GM19452 (cell line): Measurements from ENCODE around the gene POGK.
"Not testable (repeated sequence)": the region's sequence is repeated elsewhere in the genome, so short reads cannot be mapped to it uniquely, and the experiment has no call there.

ENCODE experiments used
- ATAC-seq: cut with Tn5 transposase; IDR thresholded peaks from one replicate; pipeline ENCODE4 v1.9.1; 2021; ENCODE audit not compliant: unreplicated experiment

Gene POGK

GRCh38 chr1:166852918-166853317, 13.6 kb downstream of the POGK start:
- no peak for ATAC-seq

DNA sequence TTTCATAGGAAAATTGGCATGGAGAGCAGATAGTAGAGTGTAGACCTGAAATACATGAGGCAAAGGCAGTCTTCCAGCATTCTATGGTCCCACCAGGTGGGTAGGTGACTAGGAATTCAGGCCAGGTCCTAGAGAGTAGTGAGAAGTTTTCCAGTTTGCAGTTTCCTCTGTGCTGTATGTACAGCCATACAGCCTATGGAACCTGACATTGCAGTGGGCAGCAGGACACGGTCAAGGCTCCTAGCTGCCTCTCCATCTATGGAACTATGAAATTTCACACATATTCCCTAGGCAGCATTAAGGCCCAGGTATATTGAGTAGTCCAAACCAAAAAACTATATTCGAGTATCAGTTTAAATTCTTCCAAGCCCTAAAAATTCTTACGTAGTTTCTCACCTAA, 16.3 kb downstream of the POGK start:
- ATAC-seq = no peak

DNA sequence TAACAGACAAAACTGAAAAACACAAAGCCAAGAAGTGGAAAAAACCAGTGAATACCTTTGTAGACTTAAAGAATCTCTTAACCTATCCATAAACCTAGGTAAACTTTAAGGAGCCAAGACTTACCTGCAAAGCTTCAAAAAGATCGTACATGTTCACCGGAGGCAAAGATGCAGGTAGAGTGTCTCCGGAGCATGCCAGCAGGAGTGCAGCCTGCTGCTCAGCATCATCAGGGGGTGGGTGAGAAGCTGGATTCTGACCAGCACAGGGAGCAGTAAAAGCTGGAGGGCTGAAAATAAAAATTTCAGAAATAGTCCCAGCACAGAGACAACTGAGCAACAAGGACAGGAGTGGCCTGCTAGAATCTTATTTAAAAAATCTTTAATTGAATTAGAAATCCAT, 18.7 kb downstream of the POGK start:
- no peak for ATAC-seq

DNA sequence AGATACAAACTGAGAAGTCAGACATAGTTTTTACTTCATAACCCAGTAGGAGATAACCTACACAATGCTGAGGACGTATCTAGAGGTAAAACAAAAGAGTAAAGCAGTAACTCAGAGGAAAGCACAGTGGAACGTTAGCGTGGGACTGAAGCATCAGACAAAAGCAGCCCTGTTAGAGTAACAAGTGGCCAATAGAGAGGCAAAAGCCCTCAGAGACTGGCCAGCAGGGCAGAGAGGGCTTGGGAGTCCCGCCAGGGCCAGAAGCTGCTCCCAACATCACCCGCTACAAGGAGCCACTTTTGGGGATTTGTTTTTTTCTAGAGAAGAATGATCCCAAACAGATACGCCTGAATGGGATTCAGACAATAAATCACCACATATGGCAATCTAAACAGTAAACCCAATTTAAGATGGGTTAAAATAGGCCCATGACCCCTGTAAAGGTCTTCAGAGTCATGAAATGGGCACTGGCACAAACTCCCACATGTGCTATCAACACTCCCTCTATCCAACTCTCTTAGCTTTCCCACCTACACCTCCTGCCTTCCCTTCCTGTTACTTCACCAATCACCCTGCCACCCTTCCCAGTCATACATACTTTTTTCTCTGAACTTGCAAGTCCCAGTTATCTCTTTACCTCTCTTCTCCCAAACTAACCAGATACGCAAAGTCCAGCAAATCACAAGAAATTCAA, 19.6 kb downstream of the POGK start:
- no peak for ATAC-seq

DNA sequence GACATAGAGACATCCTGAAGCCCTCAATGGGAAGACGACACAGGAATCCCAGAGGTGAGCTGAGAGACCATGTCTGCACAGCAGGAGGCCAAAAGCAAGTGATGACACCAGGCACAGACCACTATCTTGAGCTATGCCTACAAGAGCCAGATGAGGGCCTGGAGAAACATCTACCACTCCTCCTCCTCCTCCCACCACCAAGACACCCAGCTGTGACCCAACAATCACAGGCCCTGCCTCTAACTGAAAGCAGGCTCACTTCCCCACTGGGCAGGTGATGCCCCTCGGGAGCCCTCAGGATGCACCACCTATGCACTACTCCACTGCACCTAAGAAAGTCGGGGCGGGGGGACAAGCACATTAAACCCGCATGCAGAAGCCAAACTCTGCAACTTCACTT, 20.3 kb downstream of the POGK start:
- ATAC-seq = no peak

GRCh38 chr1:166865926-166866325, 26.7 kb downstream of the POGK start:
- no peak for ATAC-seq

DNA sequence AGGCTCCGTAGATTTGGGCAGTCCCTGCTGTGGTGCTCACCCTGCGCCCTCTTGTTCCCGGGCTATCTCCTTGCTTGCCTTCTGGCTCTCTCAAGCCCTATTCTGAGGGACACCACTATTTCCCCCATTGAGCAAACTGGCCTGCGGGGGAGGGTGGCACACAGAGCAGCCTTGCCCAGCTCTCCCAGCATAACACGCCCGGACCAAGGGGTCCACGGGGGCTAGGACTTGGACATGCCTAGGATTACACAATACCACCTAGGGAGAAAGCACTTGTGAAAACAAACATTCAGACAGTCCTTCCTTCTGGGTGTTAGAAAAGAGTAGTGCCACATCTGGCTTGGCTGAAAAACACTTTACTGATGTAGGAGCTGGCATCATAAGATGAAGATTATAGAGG, 29.4 kb downstream of the POGK start:
- no peak for ATAC-seq

DNA sequence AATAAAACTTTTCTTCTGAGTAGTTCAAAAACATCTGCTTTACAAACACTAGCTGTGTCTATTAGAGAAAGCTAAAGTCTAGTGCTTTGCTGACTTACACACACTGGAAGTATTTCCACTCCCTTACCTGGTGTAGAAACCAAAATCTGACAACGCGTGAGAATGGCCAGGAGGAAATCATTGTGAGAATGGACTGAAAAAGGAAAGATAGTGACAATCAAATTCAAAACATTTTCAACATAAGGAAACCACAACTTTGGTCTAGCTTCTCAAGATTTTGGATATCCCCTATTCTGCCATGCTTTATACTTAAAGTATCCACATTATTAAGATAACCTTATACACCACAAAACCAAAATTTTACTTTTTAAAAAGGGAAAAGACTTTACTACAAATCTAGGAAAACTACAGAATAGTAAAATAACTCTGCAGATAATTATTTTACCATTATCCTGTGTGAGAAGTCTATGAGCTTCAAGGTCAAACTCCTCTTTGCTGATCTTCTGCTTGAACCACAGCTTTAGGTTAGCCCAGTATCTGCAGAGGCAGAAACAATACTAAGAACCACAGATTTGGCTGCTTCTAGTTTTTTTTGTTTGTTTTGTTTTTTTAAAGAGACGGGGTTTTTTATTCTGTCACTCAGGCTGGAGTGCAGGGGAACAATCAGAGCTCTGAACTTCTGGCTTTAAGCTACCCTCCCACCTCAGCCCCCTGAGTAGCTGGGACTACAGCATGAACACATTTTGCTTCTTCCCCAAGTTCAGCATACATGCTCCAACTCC, 30.2 kb downstream of the POGK start:
- ATAC-seq = peak; percentile 47

GRCh38 chr1:166870584-166870983, 31.3 kb downstream of the POGK start:
- no peak for ATAC-seq

DNA sequence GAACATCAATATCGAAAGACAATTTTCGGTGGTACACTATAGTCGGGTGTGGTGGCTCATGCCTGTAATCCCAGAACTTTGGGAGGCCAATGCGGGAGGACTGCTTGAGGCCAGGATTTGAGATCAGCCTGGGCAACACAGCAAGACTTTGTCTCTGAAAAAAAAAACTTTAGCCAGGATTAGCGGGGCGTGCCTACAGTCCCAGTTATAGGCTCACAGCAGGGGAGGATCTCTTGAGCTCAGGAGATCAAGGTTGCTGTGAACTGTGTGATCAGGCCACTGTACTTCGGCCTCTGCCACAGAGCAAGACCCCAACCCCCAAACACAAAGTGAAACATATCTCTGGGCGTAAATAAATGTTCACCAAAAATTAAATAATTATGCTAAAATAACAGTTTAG, 35.2 kb downstream of the POGK start:
- ATAC-seq = no peak

DNA sequence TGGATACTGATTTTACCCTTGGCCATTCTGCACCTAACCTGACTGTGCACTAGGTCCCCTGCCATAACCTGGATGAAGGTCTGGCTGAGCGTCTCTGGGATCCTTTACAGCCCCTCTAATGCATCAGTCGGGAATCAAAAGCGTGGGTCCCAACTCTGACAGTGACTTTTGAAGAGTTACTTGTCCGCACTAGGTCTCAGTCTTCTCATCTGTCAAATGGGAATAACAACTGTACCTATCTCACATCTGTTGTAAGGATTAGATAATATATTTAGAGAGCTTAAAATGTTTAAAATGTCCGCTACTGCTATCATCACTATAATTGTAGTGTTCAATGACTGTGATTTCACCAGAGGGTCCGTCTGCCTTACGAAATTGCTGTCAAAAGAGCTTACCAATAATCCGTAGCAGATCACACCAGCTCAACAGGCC, 36.0 kb downstream of the POGK start:
- no peak for ATAC-seq

DNA sequence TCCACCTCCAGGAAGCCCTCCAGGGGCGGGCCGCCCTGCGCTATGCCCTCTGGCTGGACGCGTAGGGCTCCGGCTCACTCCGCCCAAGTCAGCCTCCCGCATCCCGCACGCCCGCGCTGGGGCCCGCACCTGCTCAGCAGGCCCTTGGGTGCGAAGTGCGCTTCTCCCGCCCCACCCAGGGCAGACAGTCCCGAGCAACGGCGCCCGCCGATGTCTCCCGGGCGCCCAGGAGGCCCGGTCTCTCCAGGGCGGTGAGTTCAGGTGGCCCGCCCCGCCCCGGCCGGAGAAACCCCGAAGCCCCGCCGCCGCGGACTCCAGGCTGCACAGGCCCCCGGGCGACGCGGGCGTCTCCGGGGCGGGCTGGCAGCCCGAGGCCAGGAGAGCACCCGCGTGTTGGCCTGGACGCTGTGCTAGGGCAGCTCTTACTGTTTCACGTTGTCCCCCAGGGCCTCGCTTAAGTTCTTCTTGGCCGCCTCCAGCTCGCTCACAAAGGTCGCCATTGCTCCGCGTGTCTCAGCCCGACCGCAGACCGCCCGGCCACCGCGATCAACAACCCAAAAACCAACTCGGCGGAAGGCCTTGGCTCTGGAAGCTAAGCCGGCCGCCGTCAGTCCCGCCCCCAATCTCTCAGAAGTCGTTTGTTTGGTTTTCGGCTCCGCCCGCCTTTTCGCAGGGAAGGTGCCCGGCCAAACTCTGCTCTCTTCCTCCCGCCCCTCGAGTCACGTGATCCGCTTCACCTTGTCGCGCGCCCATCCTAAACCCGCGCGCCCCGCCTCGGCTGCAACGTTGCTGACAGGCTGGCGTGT, 36.7 kb downstream of the POGK start, which contains the start of gene TADA1:
Gene TADA1 (minus strand): TSS at position 531 of the 806 bp plus-strand sequence. CDS start 31 bp downstream, at position 500.
- peak; percentile 85 for ATAC-seq

DNA sequence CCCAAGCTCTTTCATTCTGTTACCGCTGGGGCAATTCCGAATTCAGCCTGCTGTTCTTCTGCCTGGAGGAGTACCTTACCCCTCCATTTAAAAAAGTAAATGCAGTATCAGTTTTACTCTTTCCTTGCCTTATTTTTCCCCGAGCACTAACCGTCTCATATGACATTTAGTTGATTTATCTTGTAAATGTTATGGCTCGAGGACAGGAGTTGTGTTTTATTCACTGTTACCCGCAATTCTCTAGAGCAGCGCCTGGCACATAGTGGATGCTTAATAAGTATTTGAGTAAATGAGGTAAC, 37.2 kb downstream of the POGK start:
- peak; percentile 0 for ATAC-seq

GRCh38 chr1:166878173-166878917, 39.1 kb downstream of the POGK start:
- ATAC-seq = not testable (repeated sequence)

DNA sequence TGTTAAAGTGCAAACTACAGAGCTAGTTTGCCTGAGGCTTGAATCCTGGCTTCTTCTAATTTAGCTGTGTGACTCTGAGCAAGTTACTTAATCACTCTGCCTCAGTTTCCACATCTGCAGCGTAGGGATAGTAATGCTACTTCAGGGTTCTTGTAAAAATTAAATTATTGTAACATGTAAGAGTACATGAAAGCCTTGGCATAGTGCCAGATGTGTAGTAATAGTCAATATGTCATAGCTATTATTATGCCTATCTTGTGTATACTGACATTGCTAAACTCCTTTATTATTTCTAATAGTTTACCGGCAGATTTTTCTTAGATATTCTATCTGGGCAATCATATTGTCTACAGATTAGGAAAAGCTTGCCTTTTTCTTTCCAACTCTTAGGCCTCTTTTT, 43.6 kb downstream of the POGK start:
- no peak for ATAC-seq

GRCh38 chr1:166884040-166884642, 44.9 kb downstream of the POGK start:
- ATAC-seq = peak; percentile 52

DNA sequence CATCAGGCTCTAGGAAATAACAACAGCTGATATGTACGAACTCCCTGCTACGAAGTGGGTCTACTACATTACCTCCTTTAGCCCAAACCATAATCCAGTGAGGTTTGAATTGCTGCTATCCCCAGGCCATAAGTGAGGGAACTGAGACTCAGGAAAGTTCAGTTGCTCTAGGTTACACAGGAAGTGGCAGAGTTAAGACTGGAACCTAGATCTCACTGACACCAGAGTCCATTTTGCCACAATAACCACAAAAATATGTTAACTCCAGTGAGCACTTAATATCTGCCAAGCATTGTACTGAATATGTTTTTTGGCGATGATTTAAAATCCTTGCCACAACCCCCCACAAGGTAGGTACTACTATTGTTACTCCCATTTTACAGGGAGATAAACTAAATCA, 45.7 kb downstream of the POGK start:
- no peak for ATAC-seq

GRCh38 chr1:166888373-166889111, 49.3 kb downstream of the POGK start:
- no peak for ATAC-seq

DNA sequence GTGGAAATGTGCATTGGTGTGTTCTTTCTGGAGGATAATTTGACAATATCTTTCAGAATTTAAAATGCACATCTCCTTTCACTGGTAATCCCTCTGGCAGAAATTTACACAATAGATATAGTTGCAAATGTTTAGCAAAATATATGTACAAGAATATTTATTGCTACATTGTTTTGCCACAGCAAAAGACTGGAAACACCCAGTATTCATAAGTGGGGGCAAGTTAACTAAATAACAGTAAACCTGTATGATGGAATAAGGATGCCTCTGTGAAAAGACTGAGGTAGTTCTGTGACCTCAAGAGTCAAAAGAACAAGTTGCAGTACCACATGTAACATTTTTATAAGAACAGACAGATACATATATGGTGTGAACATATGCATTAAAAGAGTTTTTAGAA, 50.5 kb downstream of the POGK start:
- no peak for ATAC-seq

DNA sequence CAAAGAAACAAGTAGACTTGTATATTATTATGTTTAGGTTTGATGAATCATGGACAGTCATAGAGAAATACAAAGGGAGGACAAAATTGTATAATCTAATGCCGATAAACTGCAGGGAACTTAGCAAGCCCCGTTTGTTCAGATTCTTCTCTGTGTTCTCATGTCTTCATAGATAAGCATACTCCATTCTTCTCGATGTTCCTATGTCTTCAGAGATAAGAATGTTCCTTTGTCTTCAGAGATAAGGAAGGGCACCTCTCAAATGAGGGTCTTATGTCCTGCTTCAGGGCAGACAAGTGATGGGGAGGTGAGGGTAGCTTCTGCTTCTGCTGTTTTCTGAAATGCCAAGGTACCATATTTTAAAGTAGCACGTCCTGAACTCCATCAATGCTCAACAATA, 56.5 kb downstream of the POGK start:
- ATAC-seq = no peak
